GM23338 (cell line): ENCODE data around the gene PYM1. TPM values are rescaled to one million over a fixed set of nuclear protein-coding genes. Genes with fewer than 3 reads are reported as not detected.
A peak's percentile ranks its signal among the peaks of the same experiment; 100 is the strongest.

ENCODE experiments used
- ATAC-seq: fragments of 200-7000 bp; cut with Tn5 transposase; 3 replicates; pipeline ENCODE4 v1.9.1; 2020
- DNase-seq: peaks from one replicate; pipeline ENCODE4 v3.0.0-alpha.2; 2015; ENCODE audit warnings: low spot score
- H2AFZ ChIP-seq: fragments of 200-600 bp; sonication (generic); 2 replicates; pipeline ENCODE4 v1.8.0; 2016; ENCODE audit warnings: antibody characterized with exemption, mild to moderate bottlenecking, moderate library complexity
- H3F3A ChIP-seq: fragments of 200-600 bp; sonication (generic); replicated peaks from 2 replicates; pipeline ENCODE4 v1.8.0; 2017; ENCODE audit warnings: antibody characterized with exemption, mixed run types, low read depth
- H3K27ac ChIP-seq: fragments of 200-600 bp; sonication (generic); 2 replicates; pipeline ENCODE4 v1.6.1; 2016; ENCODE audit warnings: low read depth
- H3K27me3 ChIP-seq: fragments of 200-600 bp; sonication (generic); 2 replicates; pipeline ENCODE4 v1.8.0; 2016; ENCODE audit warnings: mild to moderate bottlenecking, mixed run types, moderate library complexity; ENCODE audit not compliant: insufficient read depth
- H3K36me3 ChIP-seq: fragments of 200-600 bp; sonication (generic); 2 replicates; pipeline ENCODE4 v1.8.0; 2016; ENCODE audit warnings: mild to moderate bottlenecking; ENCODE audit not compliant: insufficient read depth
- H3K4me1 ChIP-seq: fragments of 200-600 bp; sonication (generic); 2 replicates; pipeline ENCODE4 v1.8.0; 2016; ENCODE audit warnings: mild to moderate bottlenecking, moderate library complexity; ENCODE audit not compliant: insufficient read depth
- H3K4me2 ChIP-seq: fragments of 200-600 bp; sonication (generic); 2 replicates; pipeline ENCODE4 v1.7.1; 2017; ENCODE audit warnings: mixed run types
- H3K4me3 ChIP-seq: fragments of 200-600 bp; sonication (generic); 2 replicates; pipeline ENCODE4 v1.6.1; 2016; ENCODE audit warnings: mixed run types
- H3K79me2 ChIP-seq: fragments of 200-600 bp; sonication (generic); replicated peaks from 2 replicates; pipeline ENCODE4 v1.8.0; 2017; ENCODE audit warnings: mild to moderate bottlenecking; ENCODE audit not compliant: insufficient read depth
- H3K9me2 ChIP-seq: fragments of 200-600 bp; sonication (generic); 2 replicates; pipeline ENCODE4 v1.8.0; 2017; ENCODE audit not compliant: insufficient read depth
- H4K20me1 ChIP-seq: fragments of 200-600 bp; sonication (generic); replicated peaks from 2 replicates; pipeline ENCODE4 v1.8.0; 2017; ENCODE audit warnings: mild to moderate bottlenecking; ENCODE audit not compliant: insufficient read depth
- H3K27ac Mint-ChIP-seq: 2 replicates; pipeline ENCODE4 v1.8.0; 2020; ENCODE audit warnings: inconsistent platforms, mild to moderate bottlenecking, moderate library complexity, mixed read lengths
- H3K27me3 Mint-ChIP-seq: 3 replicates; pipeline ENCODE4 v1.8.0; 2022; ENCODE audit warnings: low read depth, mild to moderate bottlenecking, moderate library complexity, mixed read lengths, inconsistent platforms; ENCODE audit not compliant: insufficient read depth, poor library complexity
- H3K36me3 Mint-ChIP-seq: 3 replicates; pipeline ENCODE4 v1.8.0; 2021; ENCODE audit warnings: low read depth, mild to moderate bottlenecking, inconsistent platforms, moderate library complexity, mixed read lengths
- H3K4me1 Mint-ChIP-seq: 3 replicates; pipeline ENCODE4 v1.8.0; 2020; ENCODE audit warnings: mild to moderate bottlenecking, inconsistent platforms, mixed read lengths
- H3K4me3 Mint-ChIP-seq: 3 replicates; pipeline ENCODE4 v1.8.0; 2021; ENCODE audit warnings: moderate library complexity, mild to moderate bottlenecking, inconsistent platforms, mixed read lengths
- H3K9me3 Mint-ChIP-seq: 3 replicates; pipeline ENCODE4 v1.8.0; 2020; ENCODE audit warnings: moderate library complexity, mild to moderate bottlenecking, inconsistent platforms, mixed read lengths
- CREB1 ChIP-seq: fragments of 250-450 bp; sonication (Bioruptor Pico); IDR thresholded peaks from 2 replicates; pipeline ENCODE4 v1.5.0; 2020; ENCODE audit warnings: low read depth, mild to moderate bottlenecking, moderate library complexity
- EZH2 ChIP-seq: fragments of 200-600 bp; sonication (generic); IDR thresholded peaks from one replicate; pipeline ENCODE4 v1.8.0; 2017; ENCODE audit warnings: antibody characterized with exemption, mild to moderate bottlenecking, low read depth; ENCODE audit not compliant: unreplicated experiment
- EZH2phosphoT487 ChIP-seq: fragments of 200-600 bp; sonication (generic); IDR thresholded peaks from one replicate; pipeline ENCODE4 v1.8.1; 2018; ENCODE audit warnings: antibody characterized with exemption; ENCODE audit not compliant: unreplicated experiment
- JUNB ChIP-seq: IDR thresholded peaks from one replicate; pipeline ENCODE4 v1.6.1; 2016; ENCODE audit warnings: antibody characterized with exemption; ENCODE audit not compliant: unreplicated experiment
- NANOG ChIP-seq: IDR thresholded peaks from 2 replicates; pipeline ENCODE4 v1.6.1; 2016; ENCODE audit warnings: antibody characterized with exemption, borderline replicate concordance
- POLR2AphosphoS5 ChIP-seq: IDR thresholded peaks from 2 replicates; pipeline ENCODE4 v1.6.1; 2016; ENCODE audit warnings: antibody characterized with exemption, low read depth
- STAT1 ChIP-seq: IDR thresholded peaks from one replicate; pipeline ENCODE4 v1.6.1; 2016; ENCODE audit warnings: antibody characterized with exemption; ENCODE audit not compliant: unreplicated experiment
- ZNF114 ChIP-seq: fragments of 250-450 bp; sonication (Bioruptor Pico); IDR thresholded peaks from 2 replicates; pipeline ENCODE4 v1.5.0; 2020; ENCODE audit warnings: mild to moderate bottlenecking, moderate library complexity
- ZNF331 ChIP-seq: fragments of 250-450 bp; sonication (Bioruptor Pico); IDR thresholded peaks from 2 replicates; pipeline ENCODE4 v1.5.0; 2020; ENCODE audit warnings: low read depth, mild to moderate bottlenecking, moderate library complexity
- polyA plus RNA-seq: library from polyadenylated mRNA; unstranded; fragments of >200 nt; fragmentation: Nextera tagmentation; extraction: Ambion mirVana; gene quantifications from 2 replicates; pipeline ENCODE4 v1.2.1, GENCODE V29; 2016
- total RNA-seq: library from RNA; depleted of rRNA; stranded (reverse); fragments of >200 nt; shearing (Covaris generic); gene quantifications from 2 replicates; pipeline ENCODE4 v1.2.3, GENCODE V29; 2014
- TF ChIP-seq, protein P1 (sequence below): fragments of 250-450 bp; sonication (Bioruptor Pico); IDR thresholded peaks from 2 replicates; pipeline ENCODE4 v1.5.0; 2020; ENCODE audit warnings: mild to moderate bottlenecking, moderate library complexity
- TF ChIP-seq, protein P2 (sequence below): IDR thresholded peaks from 2 replicates; pipeline ENCODE4 v1.6.1; 2016; ENCODE audit warnings: antibody characterized with exemption
- TF ChIP-seq, protein P3 (sequence below), 2 experiments: fragments of 200-600 bp in 1 of 2; sonication (generic) in 1 of 2; conservative IDR thresholded peaks; 2 replicates each; pipeline versions ENCODE4 v1.5.1 to v1.6.1; 2016 to 2017; ENCODE audit warnings: antibody characterized with exemption in 2 of 2, low read depth in 2 of 2, mild to moderate bottlenecking in 2 of 2, moderate library complexity in 1 of 2
- TF ChIP-seq, protein P4 (sequence below): IDR thresholded peaks from one replicate; pipeline ENCODE4 v1.6.1; 2018; ENCODE audit warnings: antibody characterized with exemption; ENCODE audit not compliant: unreplicated experiment

Gene PYM1
- total and polyA plus RNA-seq, 2 experiments from 2014 or later: 70.2 to 150 TPM

DNA sequence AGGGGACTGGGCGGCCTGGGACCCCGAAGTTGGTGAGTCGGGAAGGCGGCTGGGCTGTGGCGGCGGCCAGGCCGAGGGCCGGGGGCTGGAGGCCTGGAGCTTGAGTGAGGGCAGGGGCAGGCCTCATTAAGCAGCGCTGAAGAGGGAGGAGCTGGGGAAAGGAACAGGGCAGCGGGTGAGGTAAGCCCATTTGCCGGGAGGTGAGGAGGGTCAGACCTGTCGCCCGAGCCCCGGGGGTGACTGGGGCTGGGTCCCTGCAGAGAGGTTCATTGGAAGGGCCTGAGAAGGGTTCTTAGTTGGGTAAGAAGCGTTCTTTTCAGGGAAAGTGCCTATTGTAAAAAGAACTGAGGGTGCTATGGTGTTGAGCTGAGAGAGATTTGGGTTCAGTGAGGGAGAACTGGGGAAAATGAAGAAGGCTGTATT lies 46.6 kb upstream of the PYM1 start:
- Histone ChIP-seq H3K4me2 (peak overlapping the region; percentile 79), H3K27ac (peak overlapping the region; percentile 81), H3K4me1 (peaks cover 8% of the 10 kb centered on the region), H3F3A (no peaks in the 10 kb centered on the region; the same call in 1 of the 2 replicates), H3K79me2 (peaks cover 48% of the 10 kb centered on the region), H3K36me3 (no peaks in the 10 kb centered on the region), H3K27me3 (no peaks in the 10 kb centered on the region), H3K9me2 (no peaks in the 10 kb centered on the region), H4K20me1 (peaks cover 15% of the 10 kb centered on the region), H2AFZ (peak overlapping the region; percentile 1), H3K4me3 (peak overlapping the region; percentile 62)
- ATAC-seq (peak; percentile 59), DNase-seq (peak; percentile 79)
- H3K4me1 Mint-ChIP-seq: peaks cover 8% of the 10 kb centered on the region
- H3K27ac Mint-ChIP-seq: no peak overlapping the region
- H3K27me3 Mint-ChIP-seq: no peaks in the 10 kb centered on the region
- TF ChIP-seq EZH2 (no peak), POLR2AphosphoS5 (no peak), CREB1 (CRISPR knock-in tag) (no peak), STAT1 (no peak), NANOG (no peak), EZH2phosphoT487 (no peak), ZNF331 (CRISPR knock-in tag) (no peak), ZNF114 (CRISPR knock-in tag) (no peak), JUNB (no peak)
- TF ChIP-seq, protein P1, sequence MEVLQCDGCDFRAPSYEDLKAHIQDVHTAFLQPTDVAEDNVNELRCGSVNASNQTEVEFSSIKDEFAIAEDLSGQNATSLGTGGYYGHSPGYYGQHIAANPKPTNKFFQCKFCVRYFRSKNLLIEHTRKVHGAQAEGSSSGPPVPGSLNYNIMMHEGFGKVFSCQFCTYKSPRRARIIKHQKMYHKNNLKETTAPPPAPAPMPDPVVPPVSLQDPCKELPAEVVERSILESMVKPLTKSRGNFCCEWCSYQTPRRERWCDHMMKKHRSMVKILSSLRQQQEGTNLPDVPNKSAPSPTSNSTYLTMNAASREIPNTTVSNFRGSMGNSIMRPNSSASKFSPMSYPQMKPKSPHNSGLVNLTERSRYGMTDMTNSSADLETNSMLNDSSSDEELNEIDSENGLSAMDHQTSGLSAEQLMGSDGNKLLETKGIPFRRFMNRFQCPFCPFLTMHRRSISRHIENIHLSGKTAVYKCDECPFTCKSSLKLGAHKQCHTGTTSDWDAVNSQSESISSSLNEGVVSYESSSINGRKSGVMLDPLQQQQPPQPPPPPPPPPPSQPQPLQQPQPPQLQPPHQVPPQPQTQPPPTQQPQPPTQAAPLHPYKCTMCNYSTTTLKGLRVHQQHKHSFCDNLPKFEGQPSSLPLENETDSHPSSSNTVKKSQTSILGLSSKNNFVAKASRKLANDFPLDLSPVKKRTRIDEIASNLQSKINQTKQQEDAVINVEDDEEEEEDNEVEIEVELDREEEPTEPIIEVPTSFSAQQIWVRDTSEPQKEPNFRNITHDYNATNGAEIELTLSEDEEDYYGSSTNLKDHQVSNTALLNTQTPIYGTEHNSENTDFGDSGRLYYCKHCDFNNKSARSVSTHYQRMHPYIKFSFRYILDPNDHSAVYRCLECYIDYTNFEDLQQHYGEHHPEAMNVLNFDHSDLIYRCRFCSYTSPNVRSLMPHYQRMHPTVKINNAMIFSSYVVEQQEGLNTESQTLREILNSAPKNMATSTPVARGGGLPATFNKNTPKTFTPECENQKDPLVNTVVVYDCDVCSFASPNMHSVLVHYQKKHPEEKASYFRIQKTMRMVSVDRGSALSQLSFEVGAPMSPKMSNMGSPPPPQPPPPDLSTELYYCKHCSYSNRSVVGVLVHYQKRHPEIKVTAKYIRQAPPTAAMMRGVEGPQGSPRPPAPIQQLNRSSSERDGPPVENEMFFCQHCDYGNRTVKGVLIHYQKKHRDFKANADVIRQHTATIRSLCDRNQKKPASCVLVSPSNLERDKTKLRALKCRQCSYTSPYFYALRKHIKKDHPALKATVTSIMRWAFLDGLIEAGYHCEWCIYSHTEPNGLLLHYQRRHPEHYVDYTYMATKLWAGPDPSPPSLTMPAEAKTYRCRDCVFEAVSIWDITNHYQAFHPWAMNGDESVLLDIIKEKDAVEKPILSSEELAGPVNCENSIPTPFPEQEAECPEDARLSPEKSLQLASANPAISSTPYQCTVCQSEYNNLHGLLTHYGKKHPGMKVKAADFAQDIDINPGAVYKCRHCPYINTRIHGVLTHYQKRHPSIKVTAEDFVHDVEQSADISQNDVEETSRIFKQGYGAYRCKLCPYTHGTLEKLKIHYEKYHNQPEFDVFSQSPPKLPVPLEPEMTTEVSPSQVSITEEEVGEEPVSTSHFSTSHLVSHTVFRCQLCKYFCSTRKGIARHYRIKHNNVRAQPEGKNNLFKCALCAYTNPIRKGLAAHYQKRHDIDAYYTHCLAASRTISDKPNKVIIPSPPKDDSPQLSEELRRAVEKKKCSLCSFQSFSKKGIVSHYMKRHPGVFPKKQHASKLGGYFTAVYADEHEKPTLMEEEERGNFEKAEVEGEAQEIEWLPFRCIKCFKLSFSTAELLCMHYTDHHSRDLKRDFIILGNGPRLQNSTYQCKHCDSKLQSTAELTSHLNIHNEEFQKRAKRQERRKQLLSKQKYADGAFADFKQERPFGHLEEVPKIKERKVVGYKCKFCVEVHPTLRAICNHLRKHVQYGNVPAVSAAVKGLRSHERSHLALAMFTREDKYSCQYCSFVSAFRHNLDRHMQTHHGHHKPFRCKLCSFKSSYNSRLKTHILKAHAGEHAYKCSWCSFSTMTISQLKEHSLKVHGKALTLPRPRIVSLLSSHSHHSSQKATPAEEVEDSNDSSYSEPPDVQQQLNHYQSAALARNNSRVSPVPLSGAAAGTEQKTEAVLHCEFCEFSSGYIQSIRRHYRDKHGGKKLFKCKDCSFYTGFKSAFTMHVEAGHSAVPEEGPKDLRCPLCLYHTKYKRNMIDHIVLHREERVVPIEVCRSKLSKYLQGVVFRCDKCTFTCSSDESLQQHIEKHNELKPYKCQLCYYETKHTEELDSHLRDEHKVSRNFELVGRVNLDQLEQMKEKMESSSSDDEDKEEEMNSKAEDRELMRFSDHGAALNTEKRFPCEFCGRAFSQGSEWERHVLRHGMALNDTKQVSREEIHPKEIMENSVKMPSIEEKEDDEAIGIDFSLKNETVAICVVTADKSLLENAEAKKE (CRISPR knock-in tag): no peak
- TF ChIP-seq, protein P2, sequence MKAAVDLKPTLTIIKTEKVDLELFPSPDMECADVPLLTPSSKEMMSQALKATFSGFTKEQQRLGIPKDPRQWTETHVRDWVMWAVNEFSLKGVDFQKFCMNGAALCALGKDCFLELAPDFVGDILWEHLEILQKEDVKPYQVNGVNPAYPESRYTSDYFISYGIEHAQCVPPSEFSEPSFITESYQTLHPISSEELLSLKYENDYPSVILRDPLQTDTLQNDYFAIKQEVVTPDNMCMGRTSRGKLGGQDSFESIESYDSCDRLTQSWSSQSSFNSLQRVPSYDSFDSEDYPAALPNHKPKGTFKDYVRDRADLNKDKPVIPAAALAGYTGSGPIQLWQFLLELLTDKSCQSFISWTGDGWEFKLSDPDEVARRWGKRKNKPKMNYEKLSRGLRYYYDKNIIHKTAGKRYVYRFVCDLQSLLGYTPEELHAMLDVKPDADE: no peak
- TF ChIP-seq, protein P3, sequence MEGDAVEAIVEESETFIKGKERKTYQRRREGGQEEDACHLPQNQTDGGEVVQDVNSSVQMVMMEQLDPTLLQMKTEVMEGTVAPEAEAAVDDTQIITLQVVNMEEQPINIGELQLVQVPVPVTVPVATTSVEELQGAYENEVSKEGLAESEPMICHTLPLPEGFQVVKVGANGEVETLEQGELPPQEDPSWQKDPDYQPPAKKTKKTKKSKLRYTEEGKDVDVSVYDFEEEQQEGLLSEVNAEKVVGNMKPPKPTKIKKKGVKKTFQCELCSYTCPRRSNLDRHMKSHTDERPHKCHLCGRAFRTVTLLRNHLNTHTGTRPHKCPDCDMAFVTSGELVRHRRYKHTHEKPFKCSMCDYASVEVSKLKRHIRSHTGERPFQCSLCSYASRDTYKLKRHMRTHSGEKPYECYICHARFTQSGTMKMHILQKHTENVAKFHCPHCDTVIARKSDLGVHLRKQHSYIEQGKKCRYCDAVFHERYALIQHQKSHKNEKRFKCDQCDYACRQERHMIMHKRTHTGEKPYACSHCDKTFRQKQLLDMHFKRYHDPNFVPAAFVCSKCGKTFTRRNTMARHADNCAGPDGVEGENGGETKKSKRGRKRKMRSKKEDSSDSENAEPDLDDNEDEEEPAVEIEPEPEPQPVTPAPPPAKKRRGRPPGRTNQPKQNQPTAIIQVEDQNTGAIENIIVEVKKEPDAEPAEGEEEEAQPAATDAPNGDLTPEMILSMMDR (conservative IDR thresholded peaks at IDR 0.05; ENCODE audit: low read depth in 2 of 2): no peak
- TF ChIP-seq, protein P4, sequence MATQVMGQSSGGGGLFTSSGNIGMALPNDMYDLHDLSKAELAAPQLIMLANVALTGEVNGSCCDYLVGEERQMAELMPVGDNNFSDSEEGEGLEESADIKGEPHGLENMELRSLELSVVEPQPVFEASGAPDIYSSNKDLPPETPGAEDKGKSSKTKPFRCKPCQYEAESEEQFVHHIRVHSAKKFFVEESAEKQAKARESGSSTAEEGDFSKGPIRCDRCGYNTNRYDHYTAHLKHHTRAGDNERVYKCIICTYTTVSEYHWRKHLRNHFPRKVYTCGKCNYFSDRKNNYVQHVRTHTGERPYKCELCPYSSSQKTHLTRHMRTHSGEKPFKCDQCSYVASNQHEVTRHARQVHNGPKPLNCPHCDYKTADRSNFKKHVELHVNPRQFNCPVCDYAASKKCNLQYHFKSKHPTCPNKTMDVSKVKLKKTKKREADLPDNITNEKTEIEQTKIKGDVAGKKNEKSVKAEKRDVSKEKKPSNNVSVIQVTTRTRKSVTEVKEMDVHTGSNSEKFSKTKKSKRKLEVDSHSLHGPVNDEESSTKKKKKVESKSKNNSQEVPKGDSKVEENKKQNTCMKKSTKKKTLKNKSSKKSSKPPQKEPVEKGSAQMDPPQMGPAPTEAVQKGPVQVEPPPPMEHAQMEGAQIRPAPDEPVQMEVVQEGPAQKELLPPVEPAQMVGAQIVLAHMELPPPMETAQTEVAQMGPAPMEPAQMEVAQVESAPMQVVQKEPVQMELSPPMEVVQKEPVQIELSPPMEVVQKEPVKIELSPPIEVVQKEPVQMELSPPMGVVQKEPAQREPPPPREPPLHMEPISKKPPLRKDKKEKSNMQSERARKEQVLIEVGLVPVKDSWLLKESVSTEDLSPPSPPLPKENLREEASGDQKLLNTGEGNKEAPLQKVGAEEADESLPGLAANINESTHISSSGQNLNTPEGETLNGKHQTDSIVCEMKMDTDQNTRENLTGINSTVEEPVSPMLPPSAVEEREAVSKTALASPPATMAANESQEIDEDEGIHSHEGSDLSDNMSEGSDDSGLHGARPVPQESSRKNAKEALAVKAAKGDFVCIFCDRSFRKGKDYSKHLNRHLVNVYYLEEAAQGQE: no peak
- no peaks in the 10 kb centered on the region for H3K9me3 Mint-ChIP-seq
- peaks cover 26% of the 10 kb centered on the region for H3K36me3 Mint-ChIP-seq
- H3K4me3 Mint-ChIP-seq: no peak overlapping the region
